GM19438 (cell line): ENCODE data around the gene INHBE.
"Not testable (repeated sequence)": the region's sequence is repeated elsewhere in the genome, so short reads cannot be mapped to it uniquely, and the experiment has no call there.

Source experiments
- ATAC-seq: cut with Tn5 transposase; IDR thresholded peaks from one replicate; pipeline ENCODE4 v1.9.1; 2021; ENCODE audit warnings: low read depth; ENCODE audit not compliant: unreplicated experiment

The INHBE gene

DNA sequence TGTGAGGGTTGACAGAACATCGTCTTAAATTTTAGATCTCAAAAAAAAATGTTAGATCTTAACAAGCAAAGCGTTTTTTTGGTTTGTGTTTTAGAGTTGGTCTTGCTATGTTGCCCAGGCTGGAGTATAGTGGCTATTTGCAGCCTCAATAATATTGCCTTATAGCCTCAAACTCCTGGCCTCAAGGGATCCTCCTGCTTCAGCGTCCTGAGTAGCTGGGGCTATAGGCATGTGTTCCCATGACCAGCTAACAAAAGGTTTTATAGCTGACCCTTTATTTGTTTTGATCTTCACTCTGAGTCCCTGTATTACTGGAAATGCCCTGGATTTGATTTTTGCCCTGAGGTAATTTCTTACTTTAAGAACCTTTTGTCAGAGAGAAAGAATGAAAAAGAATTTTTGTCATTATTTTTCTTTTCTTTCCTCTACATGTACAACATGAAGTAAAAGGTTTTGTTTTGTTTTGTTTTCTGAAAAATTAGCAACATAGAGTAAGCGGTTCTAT lies 15.3 kb upstream of the INHBE start:
- no peak for ATAC-seq

GRCh38 chr12:57441393-57441792 lies 13.7 kb upstream of the INHBE start:
- not testable (repeated sequence) for ATAC-seq

DNA sequence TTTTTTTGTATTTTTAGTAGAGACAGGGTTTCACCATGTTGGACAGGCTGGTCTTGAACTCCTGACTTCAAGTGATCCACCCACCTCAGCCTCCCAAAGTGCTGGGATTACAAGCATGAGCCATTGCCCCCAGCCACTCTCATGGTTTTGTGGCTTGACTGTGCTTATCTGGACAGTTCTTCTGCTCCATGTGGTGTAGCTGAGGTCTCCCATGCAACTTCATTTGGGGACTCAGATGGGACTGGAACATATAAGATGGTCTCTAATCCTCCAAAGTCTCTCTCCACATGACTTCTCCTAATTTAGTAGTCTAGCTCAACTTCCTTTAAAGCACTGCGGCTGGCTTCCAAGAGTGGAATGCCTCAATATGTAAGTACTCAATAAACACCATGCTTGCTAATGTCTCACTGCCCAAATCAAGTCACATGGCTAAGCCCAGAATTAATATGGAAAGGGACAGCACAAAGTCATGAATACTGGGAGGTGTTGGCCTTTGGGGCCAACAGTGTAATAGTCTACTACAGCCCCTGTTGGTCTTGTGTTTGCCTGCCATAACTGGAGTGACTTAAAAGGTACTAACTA lies 13.2 kb upstream of the INHBE start:
- ATAC-seq = no peak

- not testable (repeated sequence) for ATAC-seq
These were observed 10.8 kb upstream of the INHBE start for GRCh38 chr12:57444337-57444736.

- ATAC-seq = no peak
These were observed 10.4 kb upstream of the INHBE start for GRCh38 chr12:57444744-57445143.

- no peak for ATAC-seq
These were observed 8.7 kb upstream of the INHBE start for GRCh38 chr12:57446292-57446960.

GRCh38 chr12:57448669-57449068 lies 6.4 kb upstream of the INHBE start:
- no peak for ATAC-seq

GRCh38 chr12:57449375-57449774 lies 5.7 kb upstream of the INHBE start:
- ATAC-seq = no peak

DNA sequence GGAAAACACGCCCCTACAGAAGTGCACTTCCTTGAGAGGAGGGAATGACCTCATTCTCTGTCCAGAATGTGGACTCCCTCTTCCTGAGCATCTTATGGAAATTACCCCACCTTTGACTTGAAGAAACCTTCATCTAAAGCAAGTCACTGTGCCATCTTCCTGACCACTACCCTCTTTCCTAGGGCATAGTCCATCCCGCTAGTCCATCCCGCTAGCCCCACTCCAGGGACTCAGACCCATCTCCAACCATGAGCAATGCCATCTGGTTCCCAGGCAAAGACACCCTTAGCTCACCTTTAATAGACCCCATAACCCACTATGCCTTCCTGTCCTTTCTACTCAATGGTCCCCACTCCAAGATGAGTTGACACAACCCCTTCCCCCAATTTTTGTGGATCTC lies 5.0 kb upstream of the INHBE start:
- ATAC-seq = no peak

DNA sequence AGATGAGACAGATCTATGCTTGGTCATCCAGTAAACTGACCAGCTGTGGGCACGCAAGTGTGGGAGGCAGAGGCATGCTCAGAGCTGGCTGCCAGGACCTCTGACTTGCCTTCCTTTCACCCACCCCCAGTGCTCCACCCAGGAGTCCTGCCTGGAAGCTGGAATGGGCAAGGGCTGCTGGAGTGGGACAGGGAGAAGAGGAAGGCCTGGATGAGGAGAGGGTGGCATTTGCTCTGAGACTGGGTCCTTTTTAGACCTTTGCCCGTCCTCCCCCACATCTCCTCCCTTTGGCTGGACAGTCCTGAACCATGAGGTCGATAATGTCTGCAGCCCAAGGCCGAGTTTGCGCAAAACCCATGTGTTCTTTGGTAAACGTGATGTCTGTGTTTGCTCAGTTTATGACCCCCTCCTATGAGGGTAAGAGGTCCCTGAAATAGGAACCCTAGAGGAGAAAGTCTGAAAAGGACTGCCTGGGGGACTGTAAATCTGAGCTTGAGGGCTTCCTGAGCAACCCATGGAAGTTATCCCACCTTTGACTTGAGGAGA lies 3.8 kb upstream of the INHBE start:
- ATAC-seq = no peak

- ATAC-seq = no peak
These were observed 2.7 kb upstream of the INHBE start for GRCh38 chr12:57452181-57452936.

- ATAC-seq = no peak
These were observed 2.1 kb upstream of the INHBE start for GRCh38 chr12:57452937-57453509.

- ATAC-seq = no peak
These were observed 918 bp upstream of the INHBE start for GRCh38 chr12:57454213-57454565.

DNA sequence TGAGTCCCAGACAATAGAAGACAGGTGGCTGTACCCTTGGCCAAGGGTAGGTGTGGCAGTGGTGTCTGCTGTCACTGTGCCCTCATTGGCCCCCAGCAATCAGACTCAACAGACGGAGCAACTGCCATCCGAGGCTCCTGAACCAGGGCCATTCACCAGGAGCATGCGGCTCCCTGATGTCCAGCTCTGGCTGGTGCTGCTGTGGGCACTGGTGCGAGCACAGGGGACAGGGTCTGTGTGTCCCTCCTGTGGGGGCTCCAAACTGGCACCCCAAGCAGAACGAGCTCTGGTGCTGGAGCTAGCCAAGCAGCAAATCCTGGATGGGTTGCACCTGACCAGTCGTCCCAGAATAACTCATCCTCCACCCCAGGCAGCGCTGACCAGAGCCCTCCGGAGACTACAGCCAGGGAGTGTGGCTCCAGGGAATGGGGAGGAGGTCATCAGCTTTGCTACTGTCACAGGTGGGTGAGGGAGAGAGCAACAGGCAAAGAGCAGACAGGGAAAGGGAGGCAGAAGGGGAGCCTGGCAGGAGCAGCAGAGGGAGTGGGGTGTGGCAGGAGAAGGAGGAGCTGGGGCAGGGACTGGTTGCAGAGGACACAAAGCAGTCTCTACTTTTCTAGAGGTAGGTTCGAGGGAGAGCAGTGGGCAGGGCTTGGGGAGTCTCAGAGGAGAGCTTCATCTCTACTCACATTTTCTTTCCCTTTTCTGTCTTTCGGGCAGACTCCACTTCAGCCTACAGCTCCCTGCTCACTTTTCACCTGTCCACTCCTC lies 452 bp downstream of the INHBE start:
- ATAC-seq = no peak

GRCh38 chr12:57456145-57456700 lies 1.1 kb downstream of the INHBE start:
- ATAC-seq = no peak

DNA sequence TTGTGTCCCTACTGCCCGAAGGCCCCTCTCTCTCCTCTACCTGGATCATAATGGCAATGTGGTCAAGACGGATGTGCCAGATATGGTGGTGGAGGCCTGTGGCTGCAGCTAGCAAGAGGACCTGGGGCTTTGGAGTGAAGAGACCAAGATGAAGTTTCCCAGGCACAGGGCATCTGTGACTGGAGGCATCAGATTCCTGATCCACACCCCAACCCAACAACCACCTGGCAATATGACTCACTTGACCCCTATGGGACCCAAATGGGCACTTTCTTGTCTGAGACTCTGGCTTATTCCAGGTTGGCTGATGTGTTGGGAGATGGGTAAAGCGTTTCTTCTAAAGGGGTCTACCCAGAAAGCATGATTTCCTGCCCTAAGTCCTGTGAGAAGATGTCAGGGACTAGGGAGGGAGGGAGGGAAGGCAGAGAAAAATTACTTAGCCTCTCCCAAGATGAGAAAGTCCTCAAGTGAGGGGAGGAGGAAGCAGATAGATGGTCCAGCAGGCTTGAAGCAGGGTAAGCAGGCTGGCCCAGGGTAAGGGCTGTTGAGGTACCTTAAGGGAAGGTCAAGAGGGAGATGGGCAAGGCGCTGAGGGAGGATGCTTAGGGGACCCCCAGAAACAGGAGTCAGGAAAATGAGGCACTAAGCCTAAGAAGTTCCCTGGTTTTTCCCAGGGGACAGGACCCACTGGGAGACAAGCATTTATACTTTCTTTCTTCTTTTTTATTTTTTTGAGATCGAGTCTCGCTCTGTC lies 1.8 kb downstream of the INHBE start:
- ATAC-seq = no peak

GRCh38 chr12:57458665-57459054 lies 3.6 kb downstream of the INHBE start:
- ATAC-seq = no peak

DNA sequence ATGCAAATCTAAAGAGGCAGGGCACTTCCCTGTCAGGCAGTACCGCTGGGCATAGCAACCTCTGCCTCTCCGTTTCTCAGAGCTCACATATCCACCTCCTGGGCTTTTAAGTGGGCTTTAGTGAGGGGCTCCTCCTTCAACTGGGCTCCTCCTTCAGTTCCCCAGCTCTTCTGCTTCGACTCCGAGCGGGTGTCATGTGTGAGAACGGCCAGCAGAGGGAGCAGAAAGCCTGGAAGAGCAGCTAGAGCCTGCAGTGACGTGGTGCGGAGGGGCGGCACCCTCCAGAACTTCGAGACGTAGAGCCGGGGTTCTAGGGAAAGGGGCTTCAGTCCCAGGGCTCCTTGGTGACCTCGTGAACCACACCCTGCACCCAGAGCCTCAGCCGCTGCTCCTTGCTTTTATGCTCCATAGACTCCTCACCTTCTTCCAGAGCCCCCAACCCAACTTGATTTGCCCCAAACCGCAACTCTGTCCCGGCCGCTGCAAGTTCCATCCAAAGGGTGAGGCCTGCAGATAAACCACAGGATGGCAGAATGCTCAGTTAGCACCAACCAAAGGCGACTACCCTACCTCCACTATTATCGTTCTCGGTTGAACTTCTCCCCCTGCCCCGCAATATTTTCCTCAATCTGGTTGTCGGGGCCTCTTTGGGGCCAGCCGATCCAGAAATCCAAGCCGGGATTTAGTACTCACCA lies 4.1 kb downstream of the INHBE start:
- peak; percentile 55 for ATAC-seq
